CD4-positive, alpha-beta T cell treated with Interleukin-17A for 4 hours (primary cell): Measurements from ENCODE around the gene CLSTN2.

Experiments used
- DNase-seq: peaks from one replicate; pipeline ENCODE4 v3.0.0-alpha.2; 2020; ENCODE audit warnings: mixed read lengths

CLSTN2 gene

GRCh38 chr3:139944256-139944910 lies 9.4 kb downstream of the CLSTN2 start:
- DNase-seq: no peak

- no peak for DNase-seq
These were observed 10.4 kb downstream of the CLSTN2 start for GRCh38 chr3:139945386-139945785.

- DNase-seq: no peak
These were observed 11.0 kb downstream of the CLSTN2 start for GRCh38 chr3:139945942-139946341.

GRCh38 chr3:139948467-139948866 lies 13.5 kb downstream of the CLSTN2 start:
- DNase-seq: no peak

- no peak for DNase-seq
These were observed 13.9 kb downstream of the CLSTN2 start for GRCh38 chr3:139948898-139949297.

GRCh38 chr3:139953131-139953910 lies 18.3 kb downstream of the CLSTN2 start:
- DNase-seq: no peak

- no peak for DNase-seq
These were observed 19.3 kb downstream of the CLSTN2 start for GRCh38 chr3:139954146-139954860.

GRCh38 chr3:139957844-139958243 lies 22.9 kb downstream of the CLSTN2 start:
- no peak for DNase-seq

GRCh38 chr3:139969386-139969785 lies 34.4 kb downstream of the CLSTN2 start:
- no peak for DNase-seq

GRCh38 chr3:139970526-139970925 lies 35.5 kb downstream of the CLSTN2 start:
- DNase-seq: no peak

GRCh38 chr3:139974809-139975425 lies 39.9 kb downstream of the CLSTN2 start:
- DNase-seq: no peak

GRCh38 chr3:139975594-139976365 lies 40.8 kb downstream of the CLSTN2 start:
- no peak for DNase-seq

GRCh38 chr3:139978966-139979365 lies 44.0 kb downstream of the CLSTN2 start:
- no peak for DNase-seq

- no peak for DNase-seq
These were observed 45.0 kb downstream of the CLSTN2 start for GRCh38 chr3:139979991-139980390.

- no peak for DNase-seq
These were observed 47.4 kb downstream of the CLSTN2 start for GRCh38 chr3:139982404-139982803.

- no peak for DNase-seq
These were observed 50.6 kb downstream of the CLSTN2 start for GRCh38 chr3:139985576-139985975.

- DNase-seq: no peak
These were observed 52.9 kb downstream of the CLSTN2 start for GRCh38 chr3:139987908-139988307.

- no peak for DNase-seq
These were observed 53.6 kb downstream of the CLSTN2 start for GRCh38 chr3:139988472-139989156.

GRCh38 chr3:139994891-139995290 lies 59.9 kb downstream of the CLSTN2 start:
- DNase-seq: no peak

GRCh38 chr3:140004271-140004670 lies 69.3 kb downstream of the CLSTN2 start:
- DNase-seq: no peak

GRCh38 chr3:140006331-140006730 lies 71.3 kb downstream of the CLSTN2 start:
- no peak for DNase-seq

GRCh38 chr3:140007081-140007480 lies 72.1 kb downstream of the CLSTN2 start:
- DNase-seq: no peak
